GM18951 (cell line): ENCODE data around the gene ERFL.

ENCODE experiments used
- POLR2A ChIP-seq: IDR thresholded peaks from 4 replicates; pipeline ENCODE4 v1.6.1; 2011; ENCODE audit warnings: mild to moderate bottlenecking; ENCODE audit not compliant: insufficient read length, insufficient read depth; ENCODE audit errors: extremely low read depth
- in situ Hi-C: fragments of 300-500 bp; cut with MboI; formaldehyde crosslinking; loops from one replicate; pipeline ENCODE4 v1.12.0; 2022; ENCODE audit warnings: low sequenced_read_pairs, mixed read lengths, inconsistent platforms; ENCODE audit not compliant: unreplicated experiment

The ERFL gene

GRCh38 chr19:41872775-41873647 is 55.2 kb downstream of the ERFL start:
- in situ Hi-C loops, result loop anchor here (5.0 kb wide), 1 partner anchor 79 kb away; no protein-coding TSS in a partner anchor
- TF ChIP-seq POLR2A, result peak; percentile 14

- in situ Hi-C loops, result loop anchor here (5.0 kb wide), 1 partner anchor 80 kb away; no protein-coding TSS in a partner anchor
- TF ChIP-seq POLR2A, result no peak
Measured at GRCh38 chr19:41872384-41872774, 55.9 kb downstream of the ERFL start.

DNA sequence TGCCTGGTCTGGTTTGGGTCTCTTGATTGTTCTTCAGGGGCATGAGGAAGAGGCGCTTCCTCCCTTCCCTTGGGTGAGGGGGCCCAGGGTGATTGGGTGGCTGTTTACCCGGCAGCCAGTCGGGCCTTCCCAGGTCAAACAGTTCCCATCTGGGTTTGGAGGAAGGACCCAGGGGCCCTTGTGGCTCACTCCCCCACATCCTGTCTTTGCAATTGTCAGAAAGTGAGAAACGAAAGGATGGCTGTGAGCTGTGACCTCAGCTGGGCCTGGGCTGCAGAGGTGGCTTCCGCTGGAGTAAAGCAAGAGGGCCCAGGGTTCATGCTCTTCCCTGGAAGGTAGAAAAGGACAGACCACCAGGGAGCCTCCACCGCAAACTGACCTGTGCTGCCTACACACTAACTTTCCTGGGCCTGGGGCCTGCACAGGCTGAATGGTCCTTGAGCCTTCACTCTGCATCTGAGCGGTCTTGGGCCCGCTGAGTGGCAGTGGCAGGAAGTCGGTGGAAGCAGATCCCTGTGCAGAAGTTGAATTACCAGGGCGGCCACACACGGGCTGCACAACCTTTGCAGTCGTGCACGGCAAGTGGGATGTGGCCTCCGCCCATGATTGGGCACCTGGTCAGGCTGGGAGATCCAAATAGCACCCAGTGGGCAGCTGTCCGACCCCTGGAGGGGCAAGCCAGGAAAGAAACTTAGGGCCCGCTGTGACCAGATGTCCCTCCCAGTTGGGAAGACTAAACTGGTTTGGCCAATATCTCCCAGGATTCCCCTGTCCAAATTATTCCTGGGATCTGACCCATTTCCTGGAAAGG is 56.5 kb downstream of the ERFL start:
- TF ChIP-seq POLR2A, result no peak
- in situ Hi-C loops, result loop anchor here (5.0 kb wide), 1 partner anchor 81 kb away; no protein-coding TSS in a partner anchor

- TF ChIP-seq POLR2A, result no peak
- in situ Hi-C loops, result loop anchor here (5.0 kb wide), 1 partner anchor 82 kb away; no protein-coding TSS in a partner anchor
Measured at GRCh38 chr19:41870401-41870873, 57.8 kb downstream of the ERFL start.

DNA sequence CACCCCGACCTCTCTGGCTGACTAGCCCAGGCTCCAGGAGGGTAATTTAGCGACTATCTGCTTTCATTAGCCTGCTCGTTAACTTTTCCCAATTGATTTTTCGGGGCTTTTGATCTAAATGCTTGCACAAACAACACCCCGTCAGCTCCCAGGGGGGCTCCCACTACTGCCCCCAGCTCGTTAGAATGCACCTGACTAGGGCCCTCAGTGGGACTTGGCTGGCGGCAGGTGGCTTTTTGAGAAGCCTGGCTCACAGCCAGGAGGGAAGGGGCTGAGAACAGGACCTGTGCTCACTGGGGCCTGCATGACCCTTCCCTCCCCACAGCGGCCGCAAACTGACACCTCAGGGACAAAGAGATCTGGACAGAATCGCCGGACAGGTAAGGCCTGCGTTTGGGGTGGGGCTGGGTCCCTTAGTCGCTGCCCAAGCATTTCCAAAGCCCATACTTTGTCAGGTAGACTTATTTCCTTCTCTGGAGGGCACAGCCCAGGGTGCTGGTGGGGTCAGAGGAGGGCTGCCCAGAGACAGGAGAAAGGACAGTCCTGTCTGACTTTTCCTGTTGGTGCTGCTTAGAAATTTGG is 58.8 kb downstream of the ERFL start:
- TF ChIP-seq POLR2A, result no peak
- in situ Hi-C loops, result no loop called here

- TF ChIP-seq POLR2A, result no peak
- in situ Hi-C loops, result no loop called here
Measured at GRCh38 chr19:41868989-41869300, 59.3 kb downstream of the ERFL start.

DNA sequence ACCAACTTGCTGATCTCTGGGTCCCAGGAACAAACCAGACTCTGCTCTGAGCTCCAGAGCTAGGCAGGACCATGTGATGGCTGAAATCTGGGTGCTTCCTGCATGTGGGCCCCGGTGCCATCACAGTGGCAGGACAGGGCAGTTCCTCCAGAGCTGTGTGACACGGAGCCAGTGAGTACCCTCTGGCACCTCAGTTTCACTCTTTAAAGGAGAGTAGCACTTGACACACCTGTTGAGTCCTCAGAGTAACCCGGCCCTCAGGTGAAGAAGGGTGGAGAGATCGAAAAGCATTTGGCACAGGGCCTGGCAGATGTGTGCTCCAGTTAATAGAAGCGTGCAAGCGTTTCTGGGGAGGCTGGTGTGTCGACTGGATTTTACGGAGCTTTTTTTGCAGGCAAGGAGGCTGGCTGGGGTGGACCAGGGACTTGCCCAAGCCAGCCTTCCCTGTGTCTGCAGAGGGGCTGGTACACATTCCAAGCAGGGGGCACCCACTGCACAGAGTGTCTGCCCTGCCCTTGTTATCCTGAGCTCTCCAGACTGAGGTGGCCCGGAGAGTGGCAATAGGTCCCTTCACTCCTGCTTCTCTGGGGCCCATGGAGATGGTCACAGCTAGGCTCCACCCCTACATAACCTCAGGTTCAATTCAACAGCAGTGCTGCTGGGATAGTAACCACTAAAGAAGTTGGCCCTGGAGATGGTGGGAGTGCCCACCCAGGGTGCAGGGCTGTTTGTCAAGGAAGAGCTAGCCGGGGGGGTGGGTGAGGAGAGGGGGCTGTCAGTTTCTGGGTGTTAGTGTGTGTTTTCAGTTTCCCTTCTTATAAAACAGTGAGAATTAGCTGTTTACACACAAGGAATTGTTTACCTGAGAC is 59.9 kb downstream of the ERFL start:
- in situ Hi-C loops, result no loop called here

GRCh38 chr19:41866284-41866683 is 62.0 kb downstream of the ERFL start:
- TF ChIP-seq POLR2A, result no peak
- in situ Hi-C loops, result no loop called here

More for the DNA sequence above, 59.9 kb downstream of the ERFL start:
- peak; percentile 20 for TF ChIP-seq POLR2A

DNA sequence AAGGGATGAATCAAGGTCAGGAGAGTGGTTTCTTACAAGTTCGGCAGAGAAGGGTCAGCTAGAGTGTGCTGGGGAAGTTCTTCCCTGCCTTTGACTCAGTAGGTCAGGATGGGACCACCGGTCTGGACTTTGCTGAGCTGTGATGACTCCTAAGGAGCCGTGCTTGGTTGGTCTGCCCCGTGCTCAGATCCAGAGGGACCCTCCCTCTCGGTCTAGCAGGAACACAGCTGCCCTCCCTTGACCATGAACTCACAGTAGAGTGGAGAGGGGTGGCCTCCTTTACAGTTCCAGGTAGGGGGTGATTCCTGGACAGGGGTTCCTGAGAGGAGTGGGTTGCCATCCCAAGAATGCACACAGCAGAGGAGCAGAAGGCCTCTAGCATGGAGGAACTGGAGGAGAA is 63.9 kb downstream of the ERFL start:
- TF ChIP-seq POLR2A, result peak; percentile 10
- in situ Hi-C loops, result no loop called here

- no peak for TF ChIP-seq POLR2A
- in situ Hi-C loops, result no loop called here
Measured at GRCh38 chr19:41863209-41863931, 64.9 kb downstream of the ERFL start.

- in situ Hi-C loops, result no loop called here
- TF ChIP-seq POLR2A, result no peak
Measured at GRCh38 chr19:41862445-41862986, 65.7 kb downstream of the ERFL start.
